GM13977 (cell line): ENCODE results near the gene FANK1.
"Not testable (repeated sequence)": the region's sequence is repeated elsewhere in the genome, so short reads cannot be mapped to it uniquely, and the experiment has no call there.

Experiments used
- DNase-seq: peaks from one replicate; pipeline ENCODE4 v3.0.0; 2012; ENCODE audit warnings: low spot score
- in situ Hi-C: fragments of 300-500 bp; cut with MboI; formaldehyde crosslinking; loops from one replicate; pipeline ENCODE4 v1.12.0; 2022; ENCODE audit warnings: low sequenced_read_pairs, low pct_unique_long_range_greater_than_20kb, mixed read lengths, inconsistent platforms; ENCODE audit not compliant: unreplicated experiment
- TF ChIP-seq, protein P1 (sequence below): IDR thresholded peaks from 2 replicates; pipeline ENCODE4 v1.5.1; 2012; ENCODE audit warnings: mild to moderate bottlenecking, control low read depth; ENCODE audit not compliant: insufficient read depth; ENCODE audit errors: extremely low read depth, missing control alignments

The FANK1 gene, protein sequence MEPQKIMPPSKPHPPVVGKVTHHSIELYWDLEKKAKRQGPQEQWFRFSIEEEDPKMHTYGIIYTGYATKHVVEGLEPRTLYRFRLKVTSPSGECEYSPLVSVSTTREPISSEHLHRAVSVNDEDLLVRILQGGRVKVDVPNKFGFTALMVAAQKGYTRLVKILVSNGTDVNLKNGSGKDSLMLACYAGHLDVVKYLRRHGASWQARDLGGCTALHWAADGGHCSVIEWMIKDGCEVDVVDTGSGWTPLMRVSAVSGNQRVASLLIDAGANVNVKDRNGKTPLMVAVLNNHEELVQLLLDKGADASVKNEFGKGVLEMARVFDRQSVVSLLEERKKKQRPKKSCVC

DNA sequence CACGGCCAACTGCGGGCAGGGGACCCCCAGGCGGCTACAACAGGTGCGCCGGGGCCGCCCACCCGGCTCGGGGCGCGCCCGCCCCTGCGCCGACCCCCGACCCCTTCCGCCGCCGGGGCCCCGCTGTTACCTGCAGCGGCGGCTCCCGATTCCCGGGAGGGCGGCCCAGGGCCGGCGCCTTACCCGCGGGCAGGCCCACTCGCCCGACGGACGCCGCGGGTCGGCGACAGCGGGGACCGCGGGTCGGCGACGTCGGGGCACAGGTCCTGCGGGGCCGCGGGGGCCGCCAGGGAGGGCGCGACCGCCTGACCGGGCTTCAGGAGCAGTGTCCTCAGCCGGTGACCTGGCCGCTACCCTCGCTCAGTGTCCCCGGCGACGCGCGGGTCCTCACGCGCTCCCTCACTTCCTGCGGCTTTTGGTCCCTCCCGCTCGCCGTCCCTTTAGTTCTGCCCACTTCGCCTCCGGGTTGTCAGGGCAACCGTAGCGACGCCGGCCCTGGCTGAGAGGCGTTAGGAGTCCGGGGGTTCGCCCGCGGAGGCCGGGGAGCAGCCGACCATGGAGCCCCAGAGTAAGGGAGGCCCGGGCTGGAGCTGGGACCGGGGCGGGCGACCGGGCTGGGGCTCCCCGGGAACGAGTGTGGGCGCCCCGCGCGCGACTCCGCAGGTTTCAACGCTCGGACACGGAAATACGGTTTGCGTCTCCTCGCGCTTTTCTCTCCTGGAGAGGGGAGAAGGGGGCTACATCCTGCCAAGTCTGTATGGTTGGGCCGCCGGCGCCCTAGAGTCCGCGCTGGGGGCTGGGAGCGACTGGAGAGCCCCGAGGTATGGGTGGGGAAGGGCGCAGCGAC, at the start of gene FANK1:
Gene FANK1 (plus strand): TSS at position 477 of the 847 bp plus-strand sequence. CDS start 79 bp downstream, at position 556.
- in situ Hi-C loops, result not testable (repeated sequence)
- DNase-seq, result peak; percentile 85

DNA sequence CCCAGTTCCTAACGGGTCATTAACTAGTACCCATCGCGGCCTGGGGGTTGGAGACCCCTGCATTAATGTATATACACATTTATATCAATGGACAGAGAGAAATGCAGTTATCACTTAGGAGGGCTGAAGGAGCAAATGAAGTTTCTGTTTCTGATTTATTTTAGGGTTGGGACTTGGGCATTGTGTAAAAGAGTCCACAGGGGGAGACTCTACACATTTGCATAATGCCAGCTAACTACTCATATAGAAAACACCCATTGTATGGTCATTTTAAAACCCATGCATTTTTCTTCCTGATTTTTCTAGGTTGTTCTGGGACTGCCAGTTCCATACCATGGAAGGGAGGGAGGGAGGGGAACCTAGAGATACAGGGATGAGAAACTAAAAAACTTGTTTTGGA, 49.5 kb upstream of the FANK1 start:
- TF ChIP-seq, protein P1, sequence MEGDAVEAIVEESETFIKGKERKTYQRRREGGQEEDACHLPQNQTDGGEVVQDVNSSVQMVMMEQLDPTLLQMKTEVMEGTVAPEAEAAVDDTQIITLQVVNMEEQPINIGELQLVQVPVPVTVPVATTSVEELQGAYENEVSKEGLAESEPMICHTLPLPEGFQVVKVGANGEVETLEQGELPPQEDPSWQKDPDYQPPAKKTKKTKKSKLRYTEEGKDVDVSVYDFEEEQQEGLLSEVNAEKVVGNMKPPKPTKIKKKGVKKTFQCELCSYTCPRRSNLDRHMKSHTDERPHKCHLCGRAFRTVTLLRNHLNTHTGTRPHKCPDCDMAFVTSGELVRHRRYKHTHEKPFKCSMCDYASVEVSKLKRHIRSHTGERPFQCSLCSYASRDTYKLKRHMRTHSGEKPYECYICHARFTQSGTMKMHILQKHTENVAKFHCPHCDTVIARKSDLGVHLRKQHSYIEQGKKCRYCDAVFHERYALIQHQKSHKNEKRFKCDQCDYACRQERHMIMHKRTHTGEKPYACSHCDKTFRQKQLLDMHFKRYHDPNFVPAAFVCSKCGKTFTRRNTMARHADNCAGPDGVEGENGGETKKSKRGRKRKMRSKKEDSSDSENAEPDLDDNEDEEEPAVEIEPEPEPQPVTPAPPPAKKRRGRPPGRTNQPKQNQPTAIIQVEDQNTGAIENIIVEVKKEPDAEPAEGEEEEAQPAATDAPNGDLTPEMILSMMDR, result no peak
- in situ Hi-C loops, result no loop called here

DNA sequence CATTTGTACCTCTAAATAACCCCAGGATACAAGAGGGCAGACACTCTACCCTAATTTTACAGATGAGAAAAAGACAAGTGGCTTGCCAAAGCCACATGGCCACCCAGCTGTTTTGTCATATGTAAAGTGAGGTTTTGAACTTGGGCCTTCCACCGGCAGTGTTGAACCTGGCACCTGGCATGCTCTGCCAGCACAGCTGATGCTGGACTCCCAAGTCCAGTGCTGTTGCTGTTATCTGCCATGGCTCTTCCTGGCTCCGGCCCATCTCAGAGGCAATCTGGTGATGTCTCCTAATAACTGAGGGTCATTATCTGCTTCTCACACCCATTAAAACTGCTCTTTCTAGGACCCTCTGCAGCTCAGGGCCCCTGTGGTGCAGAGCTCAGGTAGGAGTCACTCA, 48.0 kb upstream of the FANK1 start:
- no peak for DNase-seq
- in situ Hi-C loops, result no loop called here
- TF ChIP-seq, protein P1, result no peak

More for the DNA sequence above, 49.5 kb upstream of the FANK1 start:
- DNase-seq, result no peak

DNA sequence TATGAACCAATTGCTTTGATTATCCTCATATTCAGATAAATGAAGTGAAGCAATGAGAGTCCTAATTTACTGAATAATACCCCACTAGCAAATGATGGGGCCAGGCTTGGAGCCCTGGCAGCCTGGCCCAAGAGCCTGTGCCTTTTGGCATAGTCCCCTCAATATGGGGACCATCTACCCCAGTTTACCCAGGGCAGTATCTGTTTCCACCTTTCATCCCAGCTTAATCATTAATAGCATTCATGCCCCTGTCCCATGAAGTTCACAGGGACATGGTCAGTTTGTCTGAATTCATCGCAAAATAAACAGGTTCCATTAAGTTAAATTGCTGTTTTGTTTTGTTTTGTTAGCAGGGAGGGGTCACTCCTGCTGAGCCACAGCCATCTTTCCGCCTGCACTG, 47.5 kb upstream of the FANK1 start:
- in situ Hi-C loops, result no loop called here
- TF ChIP-seq, protein P1, result no peak
- DNase-seq, result no peak

DNA sequence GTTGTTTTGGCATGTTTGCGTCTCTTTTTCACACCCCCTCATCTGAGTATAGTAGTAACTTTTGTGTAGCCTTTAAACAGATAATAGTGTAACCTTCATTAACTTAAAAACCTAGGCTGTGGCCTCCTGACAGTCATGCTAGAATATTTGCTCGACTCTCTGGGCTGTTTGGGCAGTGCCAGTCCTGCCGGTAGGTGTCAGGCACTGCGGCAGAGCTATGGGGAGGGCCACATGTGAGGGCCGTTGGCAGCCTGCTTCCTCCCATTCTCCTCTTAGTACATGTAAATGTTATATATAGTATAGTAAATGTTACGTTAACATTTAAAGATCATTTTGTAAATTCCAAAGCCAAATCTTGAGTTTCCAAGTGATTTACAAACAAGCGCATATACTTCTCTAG, 46.9 kb upstream of the FANK1 start:
- DNase-seq, result no peak
- in situ Hi-C loops, result no loop called here
- TF ChIP-seq, protein P1, result no peak

DNA sequence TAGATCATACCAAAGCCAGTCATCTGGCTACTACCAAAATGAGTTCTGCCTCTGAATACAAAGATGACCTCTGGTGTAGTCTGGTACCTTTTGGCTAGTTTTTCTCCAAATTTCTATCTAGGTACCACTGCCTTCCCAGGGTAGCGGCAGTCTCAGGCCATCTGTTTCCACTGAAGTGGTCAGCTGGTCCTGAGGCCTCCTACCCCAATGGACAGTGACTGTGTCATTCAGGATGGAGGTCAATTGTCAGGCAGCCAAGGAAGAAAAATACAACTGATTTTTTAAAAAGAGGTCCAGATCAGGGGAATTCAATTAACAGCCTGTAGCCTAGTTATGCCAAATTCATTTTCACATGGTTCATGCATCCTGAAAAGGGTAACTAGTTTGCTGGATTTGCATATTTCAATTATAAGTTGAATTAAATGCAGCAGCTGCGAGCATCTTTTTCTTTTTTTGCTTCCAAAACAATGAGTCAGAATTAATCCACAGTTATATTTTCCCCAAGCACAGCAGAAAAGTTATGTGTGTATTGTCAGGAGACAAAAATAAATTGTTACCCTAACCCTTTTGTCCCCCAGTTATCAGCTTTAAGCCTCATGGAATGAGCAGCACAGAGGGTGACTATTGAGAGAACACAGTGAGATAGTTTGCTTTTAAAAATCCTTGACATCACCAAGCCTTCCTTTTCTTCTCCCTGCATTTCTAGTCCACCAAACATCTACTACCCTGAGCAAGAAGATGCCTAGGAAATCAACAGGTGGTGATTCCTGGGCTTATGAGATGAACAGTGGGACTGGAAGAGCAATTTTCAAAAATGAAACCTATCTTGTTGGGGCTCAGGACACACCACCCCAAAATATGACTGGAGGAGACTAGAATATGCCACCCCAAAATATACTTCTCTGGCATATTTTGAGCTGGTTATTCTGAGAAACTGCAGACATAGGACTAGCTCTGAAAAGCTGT, 45.3 kb upstream of the FANK1 start:
- TF ChIP-seq, protein P1, result no peak
- in situ Hi-C loops, result no loop called here
- no peak for DNase-seq
